Ishikawa (cell line): ENCODE measurements around the gene MYBPC2.

Experiments used
- CEBPB ChIP-seq: IDR thresholded peaks from 2 replicates; pipeline ENCODE4 v1.6.1; 2012
- CREB1 ChIP-seq: IDR thresholded peaks from 2 replicates; pipeline ENCODE4 v1.6.1; 2012; ENCODE audit warnings: low read depth
- EGR1 ChIP-seq: IDR thresholded peaks from 2 replicates; pipeline ENCODE4 v1.6.1; 2012
- EP300 ChIP-seq: IDR thresholded peaks from 2 replicates; pipeline ENCODE4 v1.6.1; 2012; ENCODE audit warnings: borderline replicate concordance
- FOXM1 ChIP-seq: IDR thresholded peaks from 2 replicates; pipeline ENCODE4 v1.6.1; 2012; ENCODE audit warnings: low read depth, borderline replicate concordance
- NFIC ChIP-seq: IDR thresholded peaks from 2 replicates; pipeline ENCODE4 v1.6.1; 2012
- RAD21 ChIP-seq: IDR thresholded peaks from 2 replicates; pipeline ENCODE4 v1.6.1; 2012; ENCODE audit warnings: low read depth
- TAF1 ChIP-seq: IDR thresholded peaks from 2 replicates; pipeline ENCODE4 v1.6.1; 2012; ENCODE audit warnings: low read depth, mild to moderate bottlenecking
- TCF12 ChIP-seq: IDR thresholded peaks from 2 replicates; pipeline ENCODE4 v1.6.1; 2012; ENCODE audit warnings: low read depth
- TEAD4 ChIP-seq: IDR thresholded peaks from 2 replicates; pipeline ENCODE4 v1.6.1; 2012
- YY1 ChIP-seq: IDR thresholded peaks from 2 replicates; pipeline ENCODE4 v1.6.1; 2012; ENCODE audit warnings: low read depth
- ZBTB7A ChIP-seq: IDR thresholded peaks from 2 replicates; pipeline ENCODE4 v1.6.1; 2012; ENCODE audit warnings: low read depth
- TF ChIP-seq, protein P1 (sequence below): IDR thresholded peaks from 2 replicates; pipeline ENCODE4 v1.6.1; 2012; ENCODE audit warnings: low read depth, mild to moderate bottlenecking
- TF ChIP-seq, protein P2 (sequence below): IDR thresholded peaks from 2 replicates; pipeline ENCODE4 v1.6.1; 2012
- TF ChIP-seq, protein P3 (sequence below): IDR thresholded peaks from 2 replicates; pipeline ENCODE4 v1.6.1; 2012

The MYBPC2 gene

DNA sequence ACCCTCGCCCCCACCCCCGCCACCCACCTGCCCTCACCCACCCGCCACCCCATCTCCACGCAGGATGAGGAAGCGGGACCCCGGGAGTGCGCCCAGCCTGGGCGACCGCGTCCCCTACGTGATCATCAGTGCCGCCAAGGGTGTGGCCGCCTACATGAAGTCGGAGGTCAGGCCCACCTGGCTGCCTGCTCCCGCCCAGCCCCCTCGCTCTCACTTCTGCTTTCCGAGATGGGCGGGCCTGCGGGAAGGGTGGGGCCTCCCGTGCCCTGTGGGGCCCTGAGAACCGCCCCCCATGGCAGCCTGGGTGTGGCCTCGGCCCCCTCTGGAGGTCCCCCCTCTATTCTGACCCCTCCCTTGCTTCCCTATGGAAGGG, 17.0 kb upstream of the MYBPC2 start:
- TF ChIP-seq TEAD4 (no peak), NFIC (no peak), TCF12 (no peak), FOXM1 (no peak), CREB1 (no peak), EP300 (no peak)

DNA sequence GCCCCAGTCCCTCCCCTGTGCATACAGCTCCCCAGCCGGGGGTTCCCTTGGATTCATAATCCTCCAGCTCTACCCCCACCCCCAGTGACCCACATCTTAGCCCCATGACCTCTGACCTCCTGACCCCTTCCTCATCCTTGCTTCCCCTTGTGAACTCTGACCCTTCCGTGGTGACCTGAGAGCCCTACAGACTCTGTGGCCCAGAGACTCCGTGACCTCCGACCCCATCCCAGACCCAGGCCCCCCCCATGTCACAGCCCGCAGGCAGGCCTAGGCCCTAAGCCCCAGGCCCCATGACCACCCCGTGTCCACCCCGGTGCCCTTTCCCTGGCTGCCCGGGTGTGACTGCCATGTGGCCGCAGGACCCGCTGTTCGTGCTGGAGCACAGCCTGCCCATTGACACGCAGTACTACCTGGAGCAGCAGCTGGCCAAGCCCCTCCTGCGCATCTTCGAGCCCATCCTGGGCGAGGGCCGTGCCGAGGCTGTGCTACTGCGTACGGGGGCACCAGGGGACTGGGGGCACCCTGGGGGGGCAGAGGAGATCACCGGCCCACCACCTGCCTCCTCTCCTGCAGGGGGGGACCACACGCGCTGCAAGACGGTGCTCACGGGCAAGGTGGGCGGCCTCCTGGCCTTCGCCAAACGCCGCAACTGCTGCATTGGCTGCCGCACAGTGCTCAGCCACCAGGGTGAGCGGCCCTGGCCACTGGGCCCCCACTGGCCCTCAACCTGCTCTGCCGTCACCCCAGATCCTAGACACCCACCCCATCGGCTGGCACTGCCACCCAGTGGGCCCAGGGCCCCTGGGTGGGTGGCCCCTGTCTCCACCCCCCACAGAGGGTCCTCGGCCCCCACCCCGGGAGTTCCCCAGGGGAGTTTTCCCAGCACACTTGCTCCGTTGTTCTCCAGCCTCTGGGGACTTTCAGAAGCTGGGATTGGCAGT, 16.4 kb upstream of the MYBPC2 start:
- no peak for TF ChIP-seq CREB1
- TF ChIP-seq, protein P1, sequence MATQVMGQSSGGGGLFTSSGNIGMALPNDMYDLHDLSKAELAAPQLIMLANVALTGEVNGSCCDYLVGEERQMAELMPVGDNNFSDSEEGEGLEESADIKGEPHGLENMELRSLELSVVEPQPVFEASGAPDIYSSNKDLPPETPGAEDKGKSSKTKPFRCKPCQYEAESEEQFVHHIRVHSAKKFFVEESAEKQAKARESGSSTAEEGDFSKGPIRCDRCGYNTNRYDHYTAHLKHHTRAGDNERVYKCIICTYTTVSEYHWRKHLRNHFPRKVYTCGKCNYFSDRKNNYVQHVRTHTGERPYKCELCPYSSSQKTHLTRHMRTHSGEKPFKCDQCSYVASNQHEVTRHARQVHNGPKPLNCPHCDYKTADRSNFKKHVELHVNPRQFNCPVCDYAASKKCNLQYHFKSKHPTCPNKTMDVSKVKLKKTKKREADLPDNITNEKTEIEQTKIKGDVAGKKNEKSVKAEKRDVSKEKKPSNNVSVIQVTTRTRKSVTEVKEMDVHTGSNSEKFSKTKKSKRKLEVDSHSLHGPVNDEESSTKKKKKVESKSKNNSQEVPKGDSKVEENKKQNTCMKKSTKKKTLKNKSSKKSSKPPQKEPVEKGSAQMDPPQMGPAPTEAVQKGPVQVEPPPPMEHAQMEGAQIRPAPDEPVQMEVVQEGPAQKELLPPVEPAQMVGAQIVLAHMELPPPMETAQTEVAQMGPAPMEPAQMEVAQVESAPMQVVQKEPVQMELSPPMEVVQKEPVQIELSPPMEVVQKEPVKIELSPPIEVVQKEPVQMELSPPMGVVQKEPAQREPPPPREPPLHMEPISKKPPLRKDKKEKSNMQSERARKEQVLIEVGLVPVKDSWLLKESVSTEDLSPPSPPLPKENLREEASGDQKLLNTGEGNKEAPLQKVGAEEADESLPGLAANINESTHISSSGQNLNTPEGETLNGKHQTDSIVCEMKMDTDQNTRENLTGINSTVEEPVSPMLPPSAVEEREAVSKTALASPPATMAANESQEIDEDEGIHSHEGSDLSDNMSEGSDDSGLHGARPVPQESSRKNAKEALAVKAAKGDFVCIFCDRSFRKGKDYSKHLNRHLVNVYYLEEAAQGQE: no peak
- TF ChIP-seq TCF12: no peak
- TF ChIP-seq, protein P2, sequence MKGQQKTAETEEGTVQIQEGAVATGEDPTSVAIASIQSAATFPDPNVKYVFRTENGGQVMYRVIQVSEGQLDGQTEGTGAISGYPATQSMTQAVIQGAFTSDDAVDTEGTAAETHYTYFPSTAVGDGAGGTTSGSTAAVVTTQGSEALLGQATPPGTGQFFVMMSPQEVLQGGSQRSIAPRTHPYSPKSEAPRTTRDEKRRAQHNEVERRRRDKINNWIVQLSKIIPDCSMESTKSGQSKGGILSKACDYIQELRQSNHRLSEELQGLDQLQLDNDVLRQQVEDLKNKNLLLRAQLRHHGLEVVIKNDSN: no peak
- TF ChIP-seq RAD21: no peak
- no peak for TF ChIP-seq YY1
- TF ChIP-seq EP300: no peak
- no peak for TF ChIP-seq CEBPB
- TF ChIP-seq NFIC: no peak
- no peak for TF ChIP-seq TAF1
- no peak for TF ChIP-seq EGR1
- no peak for TF ChIP-seq TEAD4
- TF ChIP-seq, protein P3, sequence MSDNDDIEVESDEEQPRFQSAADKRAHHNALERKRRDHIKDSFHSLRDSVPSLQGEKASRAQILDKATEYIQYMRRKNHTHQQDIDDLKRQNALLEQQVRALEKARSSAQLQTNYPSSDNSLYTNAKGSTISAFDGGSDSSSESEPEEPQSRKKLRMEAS: no peak
- TF ChIP-seq ZBTB7A: no peak
- TF ChIP-seq FOXM1: no peak

DNA sequence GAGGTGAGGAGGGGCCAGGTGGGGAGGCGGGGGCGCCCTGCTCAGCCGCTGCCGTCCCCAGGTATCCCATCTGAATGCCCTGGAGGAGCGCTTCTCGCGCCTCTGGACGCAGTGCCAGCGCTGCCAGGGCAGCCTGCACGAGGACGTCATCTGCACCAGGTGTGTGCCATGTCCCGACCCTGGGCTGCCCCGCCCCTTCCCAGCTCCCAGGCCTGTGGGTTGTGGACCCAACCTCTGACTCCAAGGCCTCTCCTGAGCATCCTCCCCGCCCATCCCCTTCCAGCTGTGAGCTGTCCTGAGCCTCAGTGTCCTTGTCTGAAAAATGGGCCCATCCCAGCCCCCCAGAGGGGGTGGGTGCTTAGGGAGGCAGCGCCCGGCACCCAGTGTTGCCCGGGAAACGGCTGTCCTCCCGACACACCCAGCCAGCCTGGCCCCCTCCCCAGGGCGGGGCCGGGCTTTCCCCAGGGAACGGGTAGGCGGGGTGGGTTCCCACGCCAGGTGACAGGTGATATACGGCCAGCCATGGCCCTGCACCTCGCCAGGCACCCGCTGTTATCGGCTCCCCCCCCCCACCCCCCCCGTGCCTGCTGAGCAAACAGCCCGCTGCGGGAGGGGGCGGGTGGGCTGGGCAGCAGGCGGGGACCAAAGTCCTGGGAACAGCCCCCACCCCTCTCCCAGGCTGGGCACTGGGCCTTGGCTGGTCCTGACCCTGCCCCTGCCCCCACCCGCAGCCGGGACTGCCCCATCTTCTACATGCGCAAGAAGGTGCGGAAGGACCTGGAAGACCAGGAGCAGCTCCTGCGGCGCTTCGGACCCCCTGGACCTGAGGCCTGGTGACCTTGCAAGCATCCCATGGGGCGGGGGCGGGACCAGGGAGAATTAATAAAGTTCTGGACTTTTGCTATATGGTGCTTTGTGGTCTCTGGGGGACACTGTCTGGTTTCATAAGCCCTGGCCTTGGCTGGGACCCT, 15.3 kb upstream of the MYBPC2 start:
- TF ChIP-seq TCF12 (no peak), EGR1 (no peak), NFIC (no peak), TAF1 (no peak), ZBTB7A (no peak; the same call in 1 of the 2 replicates), YY1 (no peak), FOXM1 (no peak), TEAD4 (no peak), RAD21 (no peak), CEBPB (no peak), CREB1 (no peak), EP300 (no peak; the same call in 1 of the 2 replicates)
- TF ChIP-seq, protein P2: no peak
- TF ChIP-seq, protein P3: no peak
- TF ChIP-seq, protein P1: no peak

DNA sequence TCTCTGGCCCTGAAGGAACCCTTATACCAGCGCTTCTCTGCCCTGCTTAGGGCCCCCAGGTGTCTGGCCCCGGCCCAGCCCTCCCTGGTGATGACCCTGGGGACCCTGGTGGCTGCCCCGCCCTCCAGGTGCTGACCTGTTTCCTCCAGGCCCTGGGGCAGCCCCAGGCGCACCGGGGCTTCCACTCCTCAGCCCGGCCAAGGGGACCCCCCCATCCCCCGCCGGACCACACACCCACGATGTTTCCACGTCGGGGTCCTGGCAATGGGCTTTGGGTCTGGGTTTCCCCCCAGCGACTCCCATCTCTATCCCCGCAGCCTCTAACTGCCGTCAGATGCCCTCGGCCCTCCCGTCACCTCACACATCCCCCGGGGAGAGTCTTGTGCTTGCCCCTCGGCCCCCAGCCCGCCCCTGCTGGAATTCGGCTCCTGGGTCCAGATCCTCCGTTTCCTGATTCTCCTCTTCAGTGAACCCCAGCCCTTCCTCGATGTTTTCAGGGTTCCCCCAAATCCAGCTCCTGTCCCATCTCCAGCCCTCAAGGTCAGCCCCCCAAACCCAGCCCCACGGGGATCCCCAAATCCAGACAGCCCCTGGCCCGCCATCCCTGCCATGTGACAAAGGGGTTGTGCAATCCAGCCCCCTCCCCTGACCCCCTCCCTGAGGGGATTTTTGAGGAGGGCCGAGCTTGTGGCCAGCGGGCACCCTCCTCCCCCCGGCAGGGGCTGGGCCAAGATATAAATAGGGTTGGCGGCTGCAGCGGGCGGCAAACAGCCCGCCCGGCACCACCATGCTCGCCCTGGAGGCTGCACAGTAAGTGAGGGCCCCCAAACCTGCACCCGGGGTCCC, 14.3 kb upstream of the MYBPC2 start, which contains the start of gene SPIB:
Gene SPIB, plus strand, starts transcription at position 763 of the 846 bp plus-strand sequence. Its CDS starts 25 bp downstream, at position 788.
- TF ChIP-seq RAD21 (no peak), ZBTB7A (peak; percentile 17), YY1 (no peak)
